ENCODE measurements around the gene RAB3D.
"Not testable (repeated sequence)": the region's sequence is repeated elsewhere in the genome, so short reads cannot be mapped to it uniquely, and the experiment has no call there.

Gene RAB3D

DNA sequence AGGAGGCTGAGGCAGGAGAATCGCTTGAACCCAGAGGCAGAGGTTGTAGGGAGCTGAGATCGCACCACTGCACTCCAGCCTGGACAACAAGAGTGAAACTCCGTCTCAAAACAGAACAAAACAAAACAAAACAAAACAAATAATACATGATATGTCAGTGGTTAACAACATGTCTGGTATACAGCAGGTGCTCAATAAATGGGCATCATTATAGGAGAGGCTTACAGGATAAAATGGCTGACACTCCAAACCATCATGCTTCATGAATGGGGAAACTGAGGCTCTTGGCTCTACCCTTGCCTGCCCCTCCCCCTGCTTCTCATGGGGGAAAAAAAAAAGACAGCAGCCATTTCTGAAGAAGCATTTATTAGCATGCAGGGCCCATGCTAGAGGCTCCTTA, 3.0 kb upstream of the RAB3D start:
- no peak for FAIRE-seq
- no peak for DNase-seq (ENCODE audit: insufficient read length, low spot score)
- TF ChIP-seq, protein P1, sequence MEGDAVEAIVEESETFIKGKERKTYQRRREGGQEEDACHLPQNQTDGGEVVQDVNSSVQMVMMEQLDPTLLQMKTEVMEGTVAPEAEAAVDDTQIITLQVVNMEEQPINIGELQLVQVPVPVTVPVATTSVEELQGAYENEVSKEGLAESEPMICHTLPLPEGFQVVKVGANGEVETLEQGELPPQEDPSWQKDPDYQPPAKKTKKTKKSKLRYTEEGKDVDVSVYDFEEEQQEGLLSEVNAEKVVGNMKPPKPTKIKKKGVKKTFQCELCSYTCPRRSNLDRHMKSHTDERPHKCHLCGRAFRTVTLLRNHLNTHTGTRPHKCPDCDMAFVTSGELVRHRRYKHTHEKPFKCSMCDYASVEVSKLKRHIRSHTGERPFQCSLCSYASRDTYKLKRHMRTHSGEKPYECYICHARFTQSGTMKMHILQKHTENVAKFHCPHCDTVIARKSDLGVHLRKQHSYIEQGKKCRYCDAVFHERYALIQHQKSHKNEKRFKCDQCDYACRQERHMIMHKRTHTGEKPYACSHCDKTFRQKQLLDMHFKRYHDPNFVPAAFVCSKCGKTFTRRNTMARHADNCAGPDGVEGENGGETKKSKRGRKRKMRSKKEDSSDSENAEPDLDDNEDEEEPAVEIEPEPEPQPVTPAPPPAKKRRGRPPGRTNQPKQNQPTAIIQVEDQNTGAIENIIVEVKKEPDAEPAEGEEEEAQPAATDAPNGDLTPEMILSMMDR (IDR thresholded peaks at IDR 0.05; ENCODE audit: insufficient read depth, missing control alignments): no peak

- not testable (repeated sequence) for DNase-seq (ENCODE audit: insufficient read length, low spot score); FAIRE-seq
Measured at GRCh38 chr19:11340099-11340467, 626 bp upstream of the RAB3D start.

- DNase-seq (ENCODE audit: insufficient read length, low spot score): no peak
- TF ChIP-seq, protein P1 (IDR thresholded peaks at IDR 0.05; ENCODE audit: insufficient read depth, missing control alignments): no peak
Measured at GRCh38 chr19:11338569-11339253, 746 bp downstream of the RAB3D start.

GRCh38 chr19:11338121-11338520, 1.3 kb downstream of the RAB3D start:
- no peak for FAIRE-seq
- TF ChIP-seq, protein P1 (IDR thresholded peaks at IDR 0.05; ENCODE audit: insufficient read depth, missing control alignments): no peak
- no peak for DNase-seq (ENCODE audit: insufficient read length, low spot score)

More at GRCh38 chr19:11338569-11339253, 746 bp downstream of the RAB3D start:
- no peak for FAIRE-seq

GRCh38 chr19:11337080-11337479, 2.4 kb downstream of the RAB3D start:
- FAIRE-seq: no peak
- no peak for DNase-seq (ENCODE audit: insufficient read length, low spot score)
- TF ChIP-seq, protein P1 (IDR thresholded peaks at IDR 0.05; ENCODE audit: insufficient read depth, missing control alignments): no peak

GRCh38 chr19:11335449-11336146, 3.9 kb downstream of the RAB3D start:
- TF ChIP-seq, protein P1 (IDR thresholded peaks at IDR 0.05; ENCODE audit: insufficient read depth, missing control alignments): no peak
- FAIRE-seq: no peak
- no peak for DNase-seq (ENCODE audit: insufficient read length, low spot score)

- not testable (repeated sequence) for DNase-seq (ENCODE audit: insufficient read length, low spot score); FAIRE-seq
Measured at GRCh38 chr19:11333838-11334237, 5.6 kb downstream of the RAB3D start.

GRCh38 chr19:11332822-11333221, 6.6 kb downstream of the RAB3D start:
- TF ChIP-seq, protein P1 (IDR thresholded peaks at IDR 0.05; ENCODE audit: insufficient read depth, missing control alignments): no peak
- no peak for FAIRE-seq
- no peak for DNase-seq (ENCODE audit: insufficient read length, low spot score)
